K562 (cell line): ENCODE measurements around the gene C22orf39. TPM values are rescaled to one million over a fixed set of nuclear protein-coding genes. Genes with fewer than 3 reads are reported as not detected.

Experiments
- CBFA2T2 ChIP-seq: fragments of 450-650 bp; conservative IDR thresholded peaks from 2 replicates; pipeline ENCODE4 v1.6.1; 2017; ENCODE audit warnings: mild to moderate bottlenecking
- CCAR2 ChIP-seq: fragments of 200-400 bp; formaldehyde crosslinking; IDR thresholded peaks from 2 replicates; pipeline ENCODE4 v1.6.1; 2017; ENCODE audit warnings: mild to moderate bottlenecking, low read depth, low read length
- CTCFL ChIP-seq: IDR thresholded peaks from 2 replicates; pipeline ENCODE4 v1.6.1; 2011; ENCODE audit warnings: borderline replicate concordance, low read depth, mild to moderate bottlenecking, moderate library complexity, low read length; ENCODE audit not compliant: insufficient read depth, poor library complexity, severe bottlenecking
- CUX1 ChIP-seq: fragments of 200-800 bp; sonication (Bioruptor generic); IDR thresholded peaks from 2 replicates; pipeline ENCODE4 v1.6.1; 2016; ENCODE audit warnings: missing genetic modification characterization, missing compliant biosample characterization
- ELF4 ChIP-seq: fragments of 450-650 bp; formaldehyde crosslinking; IDR thresholded peaks from 2 replicates; pipeline ENCODE4 v1.4.0; 2022; ENCODE audit warnings: missing genetic modification characterization
- GABPA ChIP-seq: fragments of 200-800 bp; sonication (Bioruptor generic); conservative IDR thresholded peaks from 2 replicates; pipeline ENCODE4 v1.6.1; 2016; ENCODE audit warnings: low read depth, missing genetic modification characterization, missing compliant biosample characterization
- LEF1 ChIP-seq: fragments of 450-650 bp; IDR thresholded peaks from 2 replicates; pipeline ENCODE4 v1.6.1; 2016; ENCODE audit warnings: mild to moderate bottlenecking
- NR2C2 ChIP-seq, 2 experiments: fragments of 200-800 bp in 1 of 2; sonication (Bioruptor generic) in 1 of 2; sonication (generic) in 1 of 2; formaldehyde crosslinking in 1 of 2; IDR thresholded peaks; 2 replicates each; pipeline versions ENCODE4 v1.6.1 to v1.8.0; 2016 to 2022; ENCODE audit warnings: mild to moderate bottlenecking in 1 of 2, missing compliant biosample characterization in 1 of 2, missing genetic modification characterization in 1 of 2, missing genetic modification reagents in 1 of 2
- PYGO2 ChIP-seq: fragments of 450-650 bp; IDR thresholded peaks from 2 replicates; pipeline ENCODE4 v1.6.1; 2016; ENCODE audit warnings: mild to moderate bottlenecking, missing genetic modification characterization, moderate library complexity, missing compliant biosample characterization
- THRAP3 ChIP-seq: fragments of 450-650 bp; IDR thresholded peaks from 2 replicates; pipeline ENCODE4 v1.6.1; 2016; ENCODE audit warnings: mild to moderate bottlenecking, inconsistent platforms, borderline replicate concordance
- YBX1 ChIP-seq: fragments of 450-650 bp; IDR thresholded peaks from 2 replicates; pipeline ENCODE4 v1.7.1; 2016; ENCODE audit warnings: mild to moderate bottlenecking
- ZNF197 ChIP-seq: fragments of 200-800 bp; sonication (Bioruptor generic); IDR thresholded peaks from 2 replicates; pipeline ENCODE4 v1.6.1; 2016; ENCODE audit warnings: low read depth, missing genetic modification characterization, missing compliant biosample characterization
- ZNF24 ChIP-seq: fragments of 450-650 bp; IDR thresholded peaks from 2 replicates; pipeline ENCODE4 v1.6.1; 2016
- ZNF764 ChIP-seq: fragments of 250-450 bp; sonication (Bioruptor Pico); IDR thresholded peaks from 2 replicates; pipeline ENCODE4 v1.4.0; 2020; ENCODE audit warnings: low read depth, mild to moderate bottlenecking, moderate library complexity
- polyA plus RNA-seq, 8 experiments: library from polyadenylated mRNA; depleted of rRNA in 4 of 8; stranded (reverse) in 5 of 8; unstranded in 3 of 8; fragments of >200 nt; fragmentation: Nextera tagmentation in 2 of 8; fragmentation: Illumina TruSeq in 1 of 8; extraction: Ambion mirVana in 2 of 8; extraction: Trizol in 1 of 8; gene quantifications; 2 replicates each; pipeline versions ENCODE4 v1.2.1 to v1.2.3, GENCODE V29; 2011 to 2014; ENCODE audit warnings: inconsistent platforms in 1 of 8, missing spikeins in 1 of 8
- total RNA-seq, 7 experiments: library from RNA; depleted of rRNA in 6 of 7; stranded (reverse); fragments of >200 nt in 6 of 7; fragmentation: Illumina TruSeq in 2 of 7; extraction: Trizol in 2 of 7; gene quantifications; 2 replicates each; pipeline versions ENCODE4 v1.2.1 to v1.2.3, GENCODE V29; 2011 to 2021; ENCODE audit warnings: low replicate concordance in 1 of 7

The C22orf39 gene
- total and polyA plus RNA-seq, 9 of the 15 experiments (the other 6 are each of a cell fraction or from before 2014, with no cell fraction given): 20.4 to 139 (median 66.8) TPM

GRCh38 chr22:19478045-19478900 lies 30.8 kb upstream of the C22orf39 start (continued):
- TF ChIP-seq CUX1 (CRISPR knock-in tag) (no peak), ELF4 (CRISPR knock-in tag) (0 out of 2 replicates have a peak, but pooled peaks have one; percentile 28), NR2C2 (CRISPR knock-in tag; IDR thresholded peaks at IDR 0.05) (no peak), NR2C2 (tag; IDR thresholded peaks at IDR 0.05) (no peak), PYGO2 (tag) (0 out of 2 replicates have a peak, but pooled peaks have one; percentile 8), CBFA2T2 (no peak), LEF1 (no peak), ZNF24 (no peak), CTCFL (no peak), CCAR2 (no peak), ZNF197 (no peak), YBX1 (no peak), GABPA (no peak), ZNF764 (CRISPR knock-in tag) (peak; percentile 57; the same call in 1 of the 2 replicates), THRAP3 (no peak)
